Measurements from ENCODE around the gene ARAP2. TPM values are rescaled to one million over a fixed set of nuclear protein-coding genes. Genes with fewer than 3 reads are reported as not detected.

ARAP2 gene, protein sequence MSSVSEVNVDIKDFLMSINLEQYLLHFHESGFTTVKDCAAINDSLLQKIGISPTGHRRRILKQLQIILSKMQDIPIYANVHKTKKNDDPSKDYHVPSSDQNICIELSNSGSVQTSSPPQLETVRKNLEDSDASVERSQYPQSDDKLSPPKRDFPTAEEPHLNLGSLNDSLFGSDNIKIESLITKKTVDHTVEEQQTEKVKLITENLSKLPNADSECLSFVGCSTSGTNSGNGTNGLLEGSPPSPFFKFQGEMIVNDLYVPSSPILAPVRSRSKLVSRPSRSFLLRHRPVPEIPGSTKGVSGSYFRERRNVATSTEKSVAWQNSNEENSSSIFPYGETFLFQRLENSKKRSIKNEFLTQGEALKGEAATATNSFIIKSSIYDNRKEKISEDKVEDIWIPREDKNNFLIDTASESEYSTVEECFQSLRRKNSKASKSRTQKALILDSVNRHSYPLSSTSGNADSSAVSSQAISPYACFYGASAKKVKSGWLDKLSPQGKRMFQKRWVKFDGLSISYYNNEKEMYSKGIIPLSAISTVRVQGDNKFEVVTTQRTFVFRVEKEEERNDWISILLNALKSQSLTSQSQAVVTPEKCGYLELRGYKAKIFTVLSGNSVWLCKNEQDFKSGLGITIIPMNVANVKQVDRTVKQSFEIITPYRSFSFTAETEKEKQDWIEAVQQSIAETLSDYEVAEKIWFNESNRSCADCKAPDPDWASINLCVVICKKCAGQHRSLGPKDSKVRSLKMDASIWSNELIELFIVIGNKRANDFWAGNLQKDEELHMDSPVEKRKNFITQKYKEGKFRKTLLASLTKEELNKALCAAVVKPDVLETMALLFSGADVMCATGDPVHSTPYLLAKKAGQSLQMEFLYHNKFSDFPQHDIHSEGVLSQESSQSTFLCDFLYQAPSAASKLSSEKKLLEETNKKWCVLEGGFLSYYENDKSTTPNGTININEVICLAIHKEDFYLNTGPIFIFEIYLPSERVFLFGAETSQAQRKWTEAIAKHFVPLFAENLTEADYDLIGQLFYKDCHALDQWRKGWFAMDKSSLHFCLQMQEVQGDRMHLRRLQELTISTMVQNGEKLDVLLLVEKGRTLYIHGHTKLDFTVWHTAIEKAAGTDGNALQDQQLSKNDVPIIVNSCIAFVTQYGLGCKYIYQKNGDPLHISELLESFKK (N-terminal part only)
- 5.5 TPM for total RNA-seq (2021; ENCODE audit: unreplicated experiment)
- 0.79 TPM for polyA plus RNA-seq (2012; ENCODE audit: insufficient read length)
- percentile 58 among the genes with signal in this experiment for Bru-seq, nascent RNA
- percentile 50 among the genes with signal in this experiment for BruChase-seq, experiment 1, labeled RNA remaining after a 2-hour chase
- BruChase-seq, experiment 2, labeled RNA remaining after a 6-hour chase: percentile 50 among the genes with signal in this experiment
- long read RNA-seq, partial matches to known transcripts: 3 of 7 reads
- long read RNA-seq, other reads (novel, unspliced or antisense): 4 of 7 reads

GRCh38 chr4:36244257-36245082 is at the start of gene ARAP2:
TSS of gene ARAP2 (minus strand) at chr4:36244514. CDS start at chr4:36229486, 15,028 bp downstream.
- Histone ChIP-seq H3K9me3 (ENCODE audit: control insufficient read depth, insufficient read depth, low read depth, low read length) (no peaks in the 10 kb centered on the region), H3K27ac (ENCODE audit: low read length) (peak within 1 kb of the TSS; percentile 61), H3K27me3 (ENCODE audit: control insufficient read depth, insufficient read depth, low read length) (no peaks in the 10 kb centered on the region), H3K4me1 (ENCODE audit: control insufficient read depth, insufficient read depth, low read length) (0 out of 2 replicates have a peak, but pooled peaks cover 2% of the 10 kb centered on the region), H3K36me3 (ENCODE audit: control insufficient read depth, insufficient read depth, low read length) (no peaks in the 10 kb centered on the region; the same call in 1 of the 2 replicates), H3K4me3 (ENCODE audit: low read depth in 2 of 2, low read length in 2 of 2) (peak within 1 kb of the TSS; percentile 54 to 62)
- TF ChIP-seq, protein P1, sequence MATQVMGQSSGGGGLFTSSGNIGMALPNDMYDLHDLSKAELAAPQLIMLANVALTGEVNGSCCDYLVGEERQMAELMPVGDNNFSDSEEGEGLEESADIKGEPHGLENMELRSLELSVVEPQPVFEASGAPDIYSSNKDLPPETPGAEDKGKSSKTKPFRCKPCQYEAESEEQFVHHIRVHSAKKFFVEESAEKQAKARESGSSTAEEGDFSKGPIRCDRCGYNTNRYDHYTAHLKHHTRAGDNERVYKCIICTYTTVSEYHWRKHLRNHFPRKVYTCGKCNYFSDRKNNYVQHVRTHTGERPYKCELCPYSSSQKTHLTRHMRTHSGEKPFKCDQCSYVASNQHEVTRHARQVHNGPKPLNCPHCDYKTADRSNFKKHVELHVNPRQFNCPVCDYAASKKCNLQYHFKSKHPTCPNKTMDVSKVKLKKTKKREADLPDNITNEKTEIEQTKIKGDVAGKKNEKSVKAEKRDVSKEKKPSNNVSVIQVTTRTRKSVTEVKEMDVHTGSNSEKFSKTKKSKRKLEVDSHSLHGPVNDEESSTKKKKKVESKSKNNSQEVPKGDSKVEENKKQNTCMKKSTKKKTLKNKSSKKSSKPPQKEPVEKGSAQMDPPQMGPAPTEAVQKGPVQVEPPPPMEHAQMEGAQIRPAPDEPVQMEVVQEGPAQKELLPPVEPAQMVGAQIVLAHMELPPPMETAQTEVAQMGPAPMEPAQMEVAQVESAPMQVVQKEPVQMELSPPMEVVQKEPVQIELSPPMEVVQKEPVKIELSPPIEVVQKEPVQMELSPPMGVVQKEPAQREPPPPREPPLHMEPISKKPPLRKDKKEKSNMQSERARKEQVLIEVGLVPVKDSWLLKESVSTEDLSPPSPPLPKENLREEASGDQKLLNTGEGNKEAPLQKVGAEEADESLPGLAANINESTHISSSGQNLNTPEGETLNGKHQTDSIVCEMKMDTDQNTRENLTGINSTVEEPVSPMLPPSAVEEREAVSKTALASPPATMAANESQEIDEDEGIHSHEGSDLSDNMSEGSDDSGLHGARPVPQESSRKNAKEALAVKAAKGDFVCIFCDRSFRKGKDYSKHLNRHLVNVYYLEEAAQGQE (IDR thresholded peaks at IDR 0.05; ENCODE audit: insufficient read depth in 1 of 2, low read depth in 2 of 2, low read length in 1 of 2): no peak
- TF ChIP-seq CTCF (IDR thresholded peaks at IDR 0.05): peak; percentile 40
- 0 out of 2 replicates have a peak, but pooled peaks have one; percentile 24 for TF ChIP-seq SIN3A (IDR thresholded peaks at IDR 0.05; ENCODE audit: borderline replicate concordance, insufficient read depth, low read depth, low read length)
- DNase-seq (ENCODE audit: low read depth, low spot score): no peak
- no TSS peak for BruUV-seq (replicated peaks)
- ChIA-PET POLR2A (no interaction called here), CTCF (no interaction called here)
- peak; percentile 88 for ATAC-seq
- in situ Hi-C loops (cut with HindIII; ENCODE audit: low pct_unique_long_range_greater_than_20kb, low sequenced_read_pairs): no loop called here
- intact Hi-C loops (cut with micrococcal nuclease; ENCODE audit: unreplicated experiment): no loop called here

- no peak for ATAC-seq
These were observed 48.4 kb upstream of the ARAP2 start for GRCh38 chr4:36292556-36293188.

More at GRCh38 chr4:36292556-36293188, 48.4 kb upstream of the ARAP2 start:
- no peaks in the 10 kb centered on the region for H3K27me3 ChIP-seq (ENCODE audit: control insufficient read depth, insufficient read depth, low read length)
- no peaks in the 10 kb centered on the region for H3K9me3 ChIP-seq (ENCODE audit: control insufficient read depth, insufficient read depth, low read depth, low read length)
- H3K4me1 ChIP-seq (ENCODE audit: control insufficient read depth, insufficient read depth, low read length): no peaks in the 10 kb centered on the region
- CTCF ChIA-PET: no interaction called here
- H3K4me3 ChIP-seq (ENCODE audit: low read depth in 2 of 2, low read length in 2 of 2): no peak overlapping the region
- in situ Hi-C loops (cut with HindIII; ENCODE audit: low pct_unique_long_range_greater_than_20kb, low sequenced_read_pairs) (no loop called here), intact Hi-C loops (cut with micrococcal nuclease; ENCODE audit: unreplicated experiment) (no loop called here)
- POLR2A ChIA-PET: no interaction called here
- TF ChIP-seq CTCF (IDR thresholded peaks at IDR 0.05): no peak
- H3K36me3 ChIP-seq (ENCODE audit: control insufficient read depth, insufficient read depth, low read length): no peaks in the 10 kb centered on the region
- no TSS peak for BruUV-seq (replicated peaks)
- DNase-seq (ENCODE audit: low read depth, low spot score): no peak
- no peak overlapping the region for H3K27ac ChIP-seq (ENCODE audit: low read length)

Measured in Panc1 (cell line).